Hepatocyte (in vitro differentiated cells): Measurements from ENCODE around the gene ASXL2. TPM values are rescaled to one million over a fixed set of nuclear protein-coding genes. Genes with fewer than 3 reads are reported as not detected.

Experiments
- DNase-seq: peaks from one replicate; pipeline ENCODE4 v3.0.0-alpha.2; 2016; ENCODE audit warnings: low spot score
- H2AFZ ChIP-seq: fragments of 200-600 bp; sonication (generic); 2 replicates; pipeline ENCODE4 v1.6.0; 2016; ENCODE audit warnings: antibody characterized with exemption, mild to moderate bottlenecking
- H3K27ac ChIP-seq: fragments of 200-600 bp; sonication (generic); 2 replicates; pipeline ENCODE4 v1.5.1; 2016; ENCODE audit warnings: mild to moderate bottlenecking
- H3K27me3 ChIP-seq: fragments of 200-600 bp; sonication (generic); 2 replicates; pipeline ENCODE4 v1.6.1; 2016
- H3K36me3 ChIP-seq: fragments of 200-600 bp; sonication (generic); replicated peaks from 2 replicates; pipeline ENCODE4 v1.5.1; 2016; ENCODE audit warnings: low read depth; ENCODE audit not compliant: insufficient read depth
- H3K4me1 ChIP-seq: fragments of 200-600 bp; sonication (generic); 2 replicates; pipeline ENCODE4 v1.5.1; 2016; ENCODE audit warnings: mild to moderate bottlenecking, moderate library complexity; ENCODE audit not compliant: insufficient read depth
- H3K4me2 ChIP-seq: fragments of 200-600 bp; sonication (generic); 2 replicates; pipeline ENCODE4 v1.6.0; 2016
- H3K4me3 ChIP-seq: fragments of 200-600 bp; sonication (generic); 2 replicates; pipeline ENCODE4 v1.5.1; 2016; ENCODE audit warnings: mild to moderate bottlenecking
- H3K79me2 ChIP-seq: fragments of 200-600 bp; sonication (generic); 2 replicates; pipeline ENCODE4 v1.6.0; 2017; ENCODE audit warnings: mild to moderate bottlenecking
- H3K9me2 ChIP-seq: fragments of 200-600 bp; sonication (generic); replicated peaks from 2 replicates; pipeline ENCODE4 v1.6.0; 2017; ENCODE audit warnings: mild to moderate bottlenecking; ENCODE audit not compliant: insufficient read depth
- H3K9me3 ChIP-seq: fragments of 200-600 bp; sonication (generic); 2 replicates; pipeline ENCODE4 v1.5.1; 2016; ENCODE audit warnings: low read depth, mild to moderate bottlenecking
- H4K20me1 ChIP-seq: fragments of 200-600 bp; sonication (generic); 2 replicates; pipeline ENCODE4 v1.6.0; 2016; ENCODE audit warnings: mild to moderate bottlenecking; ENCODE audit not compliant: insufficient read depth, poor library complexity, severe bottlenecking
- EZH2 ChIP-seq: fragments of 200-600 bp; sonication (generic); IDR thresholded peaks from 2 replicates; pipeline ENCODE4 v1.6.1; 2016; ENCODE audit warnings: antibody characterized with exemption, mild to moderate bottlenecking, borderline replicate concordance
- EZH2phosphoT487 ChIP-seq: fragments of 200-600 bp; sonication (generic); IDR thresholded peaks from one replicate; pipeline ENCODE4 v1.6.1; 2018; ENCODE audit warnings: antibody characterized with exemption, mild to moderate bottlenecking, low read depth, moderate library complexity; ENCODE audit not compliant: unreplicated experiment, severe bottlenecking
- WGBS: methylation state at CpG from one replicate; pipeline ENCODE4 v1.1.6; 2016; ENCODE audit warnings: low lambda C conversion rate; ENCODE audit errors: missing lambda C conversion rate; 5-methylcytosine and 5-hydroxymethylcytosine counted together
- polyA plus RNA-seq: library from polyadenylated mRNA; unstranded; fragments of >200 nt; fragmentation: Nextera tagmentation; extraction: Ambion mirVana; gene quantifications from 2 replicates; pipeline ENCODE4 v1.2.1, GENCODE V29; 2016
- total RNA-seq: library from RNA; depleted of rRNA; stranded (reverse); fragments of >200 nt; gene quantifications from 2 replicates; pipeline ENCODE4 v1.2.3, GENCODE V29; 2014
- TF ChIP-seq, protein P1 (sequence below): fragments of 200-600 bp; sonication (generic); IDR thresholded peaks from 2 replicates; pipeline ENCODE4 v1.5.1; 2016; ENCODE audit warnings: antibody characterized with exemption, mild to moderate bottlenecking; ENCODE audit not compliant: poor library complexity

Gene ASXL2
- total and polyA plus RNA-seq, 2 experiments from 2014 or later = 4.3 to 13.3 TPM

DNA sequence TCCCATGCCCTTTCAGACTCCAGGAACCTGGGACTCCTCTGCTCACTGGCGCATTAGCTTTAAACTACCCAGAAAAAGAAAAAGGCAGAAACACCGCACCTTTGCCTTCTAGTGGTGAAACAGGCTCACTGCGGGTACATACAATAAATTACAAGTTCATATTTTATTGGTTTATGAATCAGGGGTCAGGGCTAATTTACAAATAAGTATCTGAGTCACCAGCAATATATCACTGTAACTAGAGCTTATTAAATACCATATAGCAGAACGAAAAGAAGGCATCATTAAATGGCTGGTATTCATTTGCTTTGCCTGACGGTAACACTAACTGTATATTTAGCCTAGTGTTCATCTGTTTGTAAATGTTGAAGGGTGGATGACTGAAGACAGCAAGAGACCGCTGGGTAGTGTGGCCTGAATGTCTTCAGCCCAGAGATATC is 178.0 kb downstream of the ASXL2 start:
- H3K27ac ChIP-seq = no peak overlapping the region
- no peaks in the 10 kb centered on the region for H3K9me3 ChIP-seq
- no peaks in the 10 kb centered on the region for H4K20me1 ChIP-seq
- no peaks in the 10 kb centered on the region for H3K36me3 ChIP-seq
- no peaks in the 10 kb centered on the region for H3K79me2 ChIP-seq
- TF ChIP-seq, protein P1, sequence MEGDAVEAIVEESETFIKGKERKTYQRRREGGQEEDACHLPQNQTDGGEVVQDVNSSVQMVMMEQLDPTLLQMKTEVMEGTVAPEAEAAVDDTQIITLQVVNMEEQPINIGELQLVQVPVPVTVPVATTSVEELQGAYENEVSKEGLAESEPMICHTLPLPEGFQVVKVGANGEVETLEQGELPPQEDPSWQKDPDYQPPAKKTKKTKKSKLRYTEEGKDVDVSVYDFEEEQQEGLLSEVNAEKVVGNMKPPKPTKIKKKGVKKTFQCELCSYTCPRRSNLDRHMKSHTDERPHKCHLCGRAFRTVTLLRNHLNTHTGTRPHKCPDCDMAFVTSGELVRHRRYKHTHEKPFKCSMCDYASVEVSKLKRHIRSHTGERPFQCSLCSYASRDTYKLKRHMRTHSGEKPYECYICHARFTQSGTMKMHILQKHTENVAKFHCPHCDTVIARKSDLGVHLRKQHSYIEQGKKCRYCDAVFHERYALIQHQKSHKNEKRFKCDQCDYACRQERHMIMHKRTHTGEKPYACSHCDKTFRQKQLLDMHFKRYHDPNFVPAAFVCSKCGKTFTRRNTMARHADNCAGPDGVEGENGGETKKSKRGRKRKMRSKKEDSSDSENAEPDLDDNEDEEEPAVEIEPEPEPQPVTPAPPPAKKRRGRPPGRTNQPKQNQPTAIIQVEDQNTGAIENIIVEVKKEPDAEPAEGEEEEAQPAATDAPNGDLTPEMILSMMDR = peak; percentile 73
- TF ChIP-seq EZH2phosphoT487 = no peak
- peak; percentile 70 for DNase-seq
- H2AFZ ChIP-seq = no peak overlapping the region
- no peak overlapping the region for H3K4me3 ChIP-seq
- 40% methylated on average over 6 of the region's 6 CpGs for WGBS
- H3K9me2 ChIP-seq = no peaks in the 10 kb centered on the region
- H3K27me3 ChIP-seq = no peaks in the 10 kb centered on the region
- no peaks in the 10 kb centered on the region for H3K4me1 ChIP-seq
- H3K4me2 ChIP-seq = no peak overlapping the region

DNA sequence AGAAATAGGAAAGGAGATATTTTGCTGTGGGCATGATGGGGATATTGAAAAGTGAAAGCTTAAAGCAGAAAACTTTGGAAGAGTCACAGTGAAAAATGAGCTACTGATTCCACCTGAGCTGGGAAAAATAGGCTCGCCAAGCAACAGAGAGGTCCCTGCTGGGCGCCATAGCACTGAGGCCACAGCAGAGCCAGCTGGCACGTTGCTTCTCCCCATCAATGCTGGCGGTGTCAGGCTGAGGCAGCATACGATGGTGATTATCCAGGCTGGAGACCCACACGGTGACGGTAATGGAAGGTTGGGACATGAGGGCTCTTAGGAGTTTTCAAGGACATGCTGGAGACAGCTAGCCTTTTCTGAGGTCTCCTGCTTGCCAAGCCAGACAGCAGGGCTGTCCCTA is 179.1 kb downstream of the ASXL2 start:
- H2AFZ ChIP-seq = no peak overlapping the region
- no peaks in the 10 kb centered on the region for H3K9me3 ChIP-seq
- no peaks in the 10 kb centered on the region for H3K9me2 ChIP-seq
- H3K79me2 ChIP-seq = no peaks in the 10 kb centered on the region
- TF ChIP-seq EZH2phosphoT487 (no peak), EZH2 (no peak)
- TF ChIP-seq, protein P1 = no peak
- no peaks in the 10 kb centered on the region for H4K20me1 ChIP-seq
- no peak overlapping the region for H3K27ac ChIP-seq
- H3K4me1 ChIP-seq = no peaks in the 10 kb centered on the region
- DNase-seq = no peak
- no peaks in the 10 kb centered on the region for H3K27me3 ChIP-seq
- H3K4me3 ChIP-seq = no peak overlapping the region
- no peaks in the 10 kb centered on the region for H3K36me3 ChIP-seq
- WGBS = 94% methylated on average over 7 of the region's 7 CpGs
- H3K4me2 ChIP-seq = no peak overlapping the region

DNA sequence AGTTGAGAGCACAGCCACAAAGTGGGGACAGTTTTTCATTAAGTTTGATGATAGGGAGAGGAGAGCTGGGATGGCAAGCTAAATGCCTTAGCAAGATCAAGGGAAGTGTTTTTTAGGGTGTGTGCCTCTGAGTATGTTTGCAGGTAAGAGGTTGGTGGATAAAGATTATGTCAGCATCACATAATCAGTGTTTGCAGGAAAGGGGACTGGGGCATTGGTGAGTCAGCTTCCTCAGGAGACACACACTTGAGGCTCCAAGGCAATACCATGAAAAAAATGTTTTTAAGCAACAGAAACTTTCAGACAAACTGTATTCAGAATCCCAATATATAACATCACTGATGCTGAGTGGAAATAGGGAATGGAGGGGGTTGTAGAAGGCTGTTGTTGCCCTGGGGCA is 179.5 kb downstream of the ASXL2 start:
- no peak overlapping the region for H3K4me3 ChIP-seq
- no peak overlapping the region for H3K27ac ChIP-seq
- no peak overlapping the region for H2AFZ ChIP-seq
- no peaks in the 10 kb centered on the region for H3K9me2 ChIP-seq
- no peaks in the 10 kb centered on the region for H3K36me3 ChIP-seq
- no peaks in the 10 kb centered on the region for H4K20me1 ChIP-seq
- no peaks in the 10 kb centered on the region for H3K4me1 ChIP-seq
- peak; percentile 24 for DNase-seq
- no peak overlapping the region for H3K4me2 ChIP-seq
- H3K27me3 ChIP-seq = no peaks in the 10 kb centered on the region
- TF ChIP-seq EZH2 (no peak), EZH2phosphoT487 (no peak)
- TF ChIP-seq, protein P1 = no peak
- no peaks in the 10 kb centered on the region for H3K79me2 ChIP-seq
- H3K9me3 ChIP-seq = no peaks in the 10 kb centered on the region
